ELF-1 (cell line): ENCODE measurements around the gene SLMAP.
A peak's percentile ranks its signal among the peaks of the same experiment; 100 is the strongest.
"Not testable (repeated sequence)": the region's sequence is repeated elsewhere in the genome, so short reads cannot be mapped to it uniquely, and the experiment has no call there.

Experiments
- DNase-seq: peaks from one replicate; pipeline ENCODE4 v3.0.0-alpha.2; 2016; ENCODE audit warnings: low read depth, low spot score

SLMAP gene

DNA sequence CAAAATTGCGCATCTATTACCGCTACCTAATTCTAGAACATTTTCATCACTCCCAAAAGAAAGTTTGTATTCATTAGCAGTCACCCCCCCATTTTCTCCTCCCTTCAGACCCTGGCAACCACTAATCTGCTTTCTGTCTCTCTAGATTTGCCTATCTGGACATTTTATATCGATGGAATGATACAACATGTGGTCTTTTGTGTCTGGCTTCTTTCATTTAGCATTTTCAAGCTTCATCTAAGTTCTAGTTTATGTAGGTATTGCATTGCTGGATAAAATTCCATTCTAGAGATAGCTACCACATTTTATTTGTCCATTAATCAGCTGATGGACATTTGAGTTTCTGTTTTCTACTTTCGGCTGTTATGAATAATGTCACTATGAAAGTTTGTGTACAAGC lies 38.4 kb downstream of the SLMAP start:
- no peak for DNase-seq

DNA sequence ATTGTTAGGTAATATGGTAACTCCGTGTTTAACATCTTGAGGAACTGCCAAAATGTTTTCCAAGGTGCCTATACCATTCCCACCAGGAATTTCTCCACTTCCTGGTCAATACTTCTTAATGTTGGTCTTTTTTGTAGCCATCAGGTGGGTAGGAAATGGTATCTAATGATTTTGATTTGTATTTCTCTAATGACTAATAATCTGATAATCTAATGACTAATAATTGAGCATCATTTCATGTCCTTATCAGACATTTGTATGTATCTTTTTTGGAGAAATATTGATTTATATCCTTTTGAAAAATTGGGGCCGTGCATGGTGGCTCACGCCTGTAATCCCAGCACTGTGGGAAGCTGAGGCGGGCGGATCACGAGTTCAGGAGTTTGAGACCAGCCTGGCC lies 38.8 kb downstream of the SLMAP start:
- no peak for DNase-seq

DNA sequence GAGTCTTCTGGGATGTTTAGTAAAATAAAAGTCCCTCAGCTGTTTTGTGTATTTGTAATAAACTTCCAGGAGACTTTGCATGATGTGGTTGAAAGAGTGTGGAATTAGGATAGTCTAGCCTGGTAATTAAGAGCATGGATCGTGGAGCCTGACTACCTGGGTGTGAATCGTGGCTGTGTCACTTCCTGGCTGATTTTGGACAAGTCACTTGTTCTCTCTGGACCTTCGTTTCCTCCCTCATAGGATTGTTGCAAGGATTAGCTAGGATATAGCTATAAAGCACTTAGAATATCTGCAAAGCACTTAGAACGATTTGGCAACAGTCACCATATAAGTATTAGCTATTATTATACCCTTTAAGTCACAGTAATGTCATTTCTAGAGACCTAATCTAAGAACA lies 40.2 kb downstream of the SLMAP start:
- DNase-seq, result no peak

DNA sequence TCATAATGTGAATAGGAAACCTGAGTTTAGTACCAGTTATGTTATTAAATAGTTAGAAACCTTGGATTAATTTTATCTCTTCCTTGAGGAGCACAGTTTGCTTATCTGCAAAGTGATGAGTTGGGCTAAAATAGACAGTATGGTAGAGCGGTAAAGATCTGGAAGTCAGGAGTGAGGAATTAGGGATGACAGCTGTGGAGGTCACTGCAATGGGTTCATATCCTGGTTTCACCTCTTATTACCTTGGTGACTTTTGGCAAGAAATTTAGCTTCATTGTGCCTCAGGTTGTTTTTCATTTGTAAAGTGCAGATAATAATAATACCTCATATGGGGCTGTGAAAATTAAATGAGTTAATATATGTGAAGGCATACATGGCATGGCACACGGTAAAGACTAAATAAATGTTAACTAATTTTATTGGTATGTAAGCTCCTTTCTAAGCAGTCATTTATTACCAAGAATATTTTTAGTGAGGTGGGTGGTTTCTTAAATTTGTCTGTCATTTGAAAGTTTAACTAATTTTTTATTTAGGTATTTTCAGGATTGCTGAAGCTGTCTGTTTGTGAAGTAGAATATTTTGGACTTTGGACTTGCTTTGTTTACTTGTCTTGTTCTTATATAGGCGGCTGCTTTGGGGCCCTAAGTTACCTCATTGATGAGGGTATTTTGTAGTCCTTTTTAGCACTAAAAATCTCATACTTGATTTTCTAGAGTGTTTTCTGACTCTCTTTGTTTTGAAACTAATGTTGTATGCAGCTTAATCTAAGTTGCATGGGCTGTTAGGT lies 41.8 kb downstream of the SLMAP start:
- no peak for DNase-seq

DNA sequence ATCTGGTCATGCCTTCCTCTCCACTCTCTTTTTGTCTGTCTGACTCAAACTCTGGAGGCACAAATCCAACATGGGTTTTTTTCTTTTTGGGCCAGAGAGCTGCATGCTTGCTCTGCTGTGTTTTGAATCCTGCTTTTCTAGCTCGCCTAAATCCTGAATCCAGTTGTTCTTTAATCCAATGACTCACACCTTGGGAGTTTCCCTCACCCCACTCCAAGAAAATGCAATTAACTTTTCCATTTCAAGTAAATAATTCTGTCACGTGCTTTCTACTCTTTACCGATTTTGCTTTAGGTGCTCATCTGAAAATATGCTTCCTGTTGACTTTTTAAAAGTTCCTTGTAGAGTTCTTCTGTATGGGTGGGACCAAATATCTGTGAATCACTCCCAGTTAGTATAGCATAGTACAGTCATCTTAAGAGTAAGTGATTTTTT lies 47.6 kb downstream of the SLMAP start:
- DNase-seq, result peak; percentile 38

DNA sequence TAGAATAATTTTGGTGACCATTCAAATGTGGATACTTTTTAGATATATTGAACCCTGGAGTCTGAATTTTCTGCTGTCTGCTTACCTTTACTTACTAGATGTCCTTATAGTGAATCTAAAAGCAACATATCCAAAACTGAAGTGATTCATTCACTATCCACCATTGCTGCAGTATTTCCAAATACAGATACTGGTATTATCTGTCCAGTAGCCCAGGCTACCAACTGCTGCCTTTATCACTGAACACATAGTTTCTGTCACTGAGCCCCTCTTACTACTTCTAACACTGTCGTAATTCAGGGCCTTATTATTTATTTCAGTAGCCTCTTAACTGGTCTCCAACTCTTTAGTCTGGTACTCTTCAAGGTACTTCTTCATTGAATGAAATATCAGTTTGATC lies 49.2 kb downstream of the SLMAP start:
- DNase-seq, result no peak

DNA sequence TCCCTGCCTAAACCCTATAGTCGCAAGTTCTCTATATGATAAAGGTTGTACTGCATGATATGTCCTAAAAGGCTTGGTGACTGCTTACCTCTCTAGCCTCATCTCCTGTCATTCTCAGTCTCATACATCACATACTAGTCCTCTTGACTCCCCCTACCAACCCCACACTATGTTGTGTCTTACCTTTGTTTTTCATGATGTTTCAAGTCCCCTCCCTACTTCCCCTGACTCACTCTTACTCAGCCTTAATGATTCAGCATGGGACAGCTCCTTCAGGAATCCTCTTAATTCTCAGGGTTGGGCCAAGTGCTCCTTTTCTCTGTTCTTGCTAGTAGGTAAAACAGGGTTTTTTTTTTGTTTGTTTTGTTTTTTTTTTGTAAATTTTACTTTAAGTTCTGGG lies 49.6 kb downstream of the SLMAP start:
- DNase-seq, result peak; percentile 32

DNA sequence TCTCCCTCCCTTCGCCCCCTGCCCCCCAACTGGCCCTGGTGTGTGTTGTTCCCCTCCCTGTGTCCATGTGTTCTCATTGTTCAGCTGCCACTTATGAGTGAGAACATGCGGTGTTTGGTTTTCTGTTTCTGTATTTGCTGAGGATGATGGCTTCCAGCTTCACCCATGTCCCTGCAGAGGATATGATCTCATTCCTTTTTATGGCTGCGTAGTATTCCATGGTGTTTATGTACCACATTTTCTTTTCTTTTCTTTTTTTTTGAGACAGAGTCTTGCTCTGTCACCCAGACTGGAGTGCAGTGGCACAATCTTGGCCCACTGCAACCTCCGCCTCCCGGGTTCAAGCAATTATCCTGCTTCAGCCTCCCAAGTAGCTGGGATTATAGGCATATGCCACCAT lies 50.1 kb downstream of the SLMAP start:
- not testable (repeated sequence) for DNase-seq

DNA sequence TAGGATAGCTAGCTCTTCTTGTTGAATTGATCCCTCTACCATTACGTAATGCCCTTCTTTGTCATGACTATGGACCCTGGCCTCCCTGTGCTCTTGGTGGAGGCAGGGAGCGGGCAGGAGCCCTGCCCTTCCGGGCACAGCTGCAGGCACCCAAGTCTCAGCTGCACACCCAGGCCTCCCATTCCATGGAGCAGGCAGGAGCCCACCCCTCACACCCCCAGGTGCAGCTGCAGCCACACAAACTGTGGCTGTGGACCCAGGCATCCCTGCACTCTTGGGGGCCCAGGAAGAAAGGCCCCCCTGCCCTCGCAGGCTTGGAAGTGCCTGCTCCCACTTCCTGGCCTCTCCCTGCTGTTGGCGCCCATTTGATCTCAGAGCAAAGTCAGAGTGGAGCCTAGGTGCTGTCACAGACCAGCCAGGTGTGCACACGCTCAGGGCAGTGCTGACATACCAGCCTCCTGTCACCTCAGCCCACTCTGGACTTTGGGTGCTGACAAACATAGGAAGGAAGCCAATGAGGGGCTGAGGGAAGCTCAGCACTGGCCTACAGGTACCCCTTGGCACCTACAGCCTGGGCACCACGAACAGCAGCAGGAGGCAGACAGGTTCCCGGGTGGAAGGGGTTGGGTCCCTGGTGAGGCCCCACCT lies 53.0 kb downstream of the SLMAP start:
- no peak for DNase-seq

DNA sequence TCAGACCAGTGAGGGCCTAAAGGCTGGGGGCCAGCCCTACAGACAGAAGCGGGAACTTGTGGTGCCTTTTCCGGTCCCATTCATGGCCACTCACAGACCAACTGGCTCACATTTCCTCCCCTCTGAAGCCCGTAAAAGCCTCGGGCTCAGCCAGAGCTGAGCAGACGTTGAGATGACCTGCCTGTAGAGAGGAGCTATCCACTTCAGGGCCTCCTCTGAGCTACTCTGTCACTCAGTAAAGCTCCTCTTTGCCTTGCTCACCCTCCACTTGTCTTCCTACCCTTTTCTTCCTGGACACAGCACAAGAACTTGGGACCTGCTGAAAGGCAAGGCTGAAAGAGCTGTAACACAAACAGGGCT lies 53.5 kb downstream of the SLMAP start:
- no peak for DNase-seq

DNA sequence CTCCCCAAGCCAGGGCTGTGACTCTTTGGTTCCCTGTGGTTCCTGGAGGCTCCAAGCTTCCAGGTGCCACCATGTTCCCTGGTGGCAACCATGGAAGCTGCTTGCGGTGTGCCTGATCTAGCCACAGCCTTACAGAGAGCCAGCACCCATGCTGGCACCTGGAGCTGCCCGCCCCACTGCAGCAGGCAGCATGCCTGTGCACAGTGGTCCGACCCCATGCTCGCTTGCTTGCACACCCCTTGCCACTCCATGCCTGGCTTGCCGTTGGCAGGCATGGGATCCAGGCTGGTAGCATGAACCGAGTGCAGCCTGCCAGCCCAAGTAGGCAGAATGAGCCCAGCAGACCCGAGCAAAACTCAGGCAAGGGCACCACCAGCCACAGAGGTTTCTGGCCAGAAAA lies 53.9 kb downstream of the SLMAP start:
- DNase-seq, result no peak

DNA sequence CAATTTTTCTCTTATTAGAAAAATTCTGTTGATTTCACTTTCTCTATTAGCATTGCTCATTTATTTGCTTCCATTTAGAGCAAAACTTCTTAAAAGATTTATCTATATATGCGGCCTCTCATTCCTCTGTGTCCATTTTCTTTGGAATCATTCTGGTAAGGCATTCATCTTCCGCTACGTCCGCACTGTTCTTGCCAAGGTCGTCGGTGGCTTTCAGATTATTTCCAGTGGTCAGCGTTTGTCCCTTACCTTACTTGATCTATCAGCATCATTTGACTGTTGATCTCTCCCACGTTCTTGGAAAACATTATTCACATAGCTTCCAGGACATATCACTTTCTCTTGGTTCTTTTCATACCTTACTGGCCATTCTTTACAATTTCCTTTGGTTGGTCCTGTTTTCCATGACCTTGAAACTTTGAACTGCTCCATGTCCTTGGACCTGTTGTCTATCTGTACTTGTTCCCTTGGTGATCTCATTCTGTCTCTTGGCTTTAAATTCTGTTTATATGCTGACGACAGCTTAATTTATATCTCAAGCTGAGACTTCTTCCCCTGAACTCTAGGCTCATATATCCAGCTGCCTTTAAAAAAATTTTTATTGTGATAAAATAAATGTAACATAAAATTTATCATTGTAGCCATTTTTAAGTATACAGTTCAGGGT lies 54.5 kb downstream of the SLMAP start:
- DNase-seq, result no peak

DNA sequence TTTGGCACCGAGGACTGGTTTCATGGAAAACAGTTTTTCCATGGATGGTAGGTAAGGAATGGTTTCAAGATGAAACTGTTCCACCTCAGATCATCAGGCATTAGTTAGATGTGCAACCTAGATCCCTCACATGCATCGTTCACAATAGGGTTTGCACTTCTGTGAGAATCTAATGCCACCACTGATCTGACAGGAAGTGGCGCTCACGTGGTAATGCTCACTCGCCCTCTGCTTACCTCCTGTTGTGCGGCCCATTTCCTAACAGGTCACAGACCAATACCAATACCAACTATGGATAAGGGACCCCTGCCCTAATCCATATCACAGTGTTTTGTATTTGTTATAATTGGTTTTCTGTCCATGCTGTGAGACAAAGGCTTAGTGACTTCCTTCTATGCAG lies 58.9 kb downstream of the SLMAP start:
- DNase-seq, result no peak

DNA sequence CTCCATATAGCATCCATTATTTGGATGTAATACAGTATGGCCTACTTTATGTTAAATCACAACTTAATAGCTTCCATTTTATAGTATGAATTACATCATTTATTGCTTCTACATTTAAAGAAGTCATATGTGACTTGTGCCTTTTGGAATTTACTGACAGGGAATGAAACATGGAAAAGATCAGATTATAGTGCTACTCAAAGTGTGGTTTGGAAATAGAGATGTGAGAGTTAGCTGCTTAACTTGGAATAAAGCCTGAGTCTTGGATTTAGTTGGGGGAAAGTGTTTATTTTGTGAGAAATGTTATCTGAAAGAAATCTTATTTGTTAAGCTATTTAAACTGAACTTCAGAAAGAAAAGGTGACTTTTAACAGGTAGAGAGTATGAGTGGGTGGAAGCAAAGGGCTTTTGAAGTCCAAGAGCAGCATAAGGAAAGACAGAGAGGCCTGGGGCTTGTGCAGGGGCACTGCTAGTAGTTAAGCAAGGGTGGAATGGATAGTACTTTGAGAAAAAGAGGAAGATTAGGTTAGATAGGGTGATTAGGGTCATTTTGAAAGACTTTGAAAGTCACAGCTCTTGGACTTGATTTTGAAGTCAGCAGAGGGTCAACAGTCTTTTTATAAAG lies 60.5 kb downstream of the SLMAP start:
- DNase-seq, result no peak

DNA sequence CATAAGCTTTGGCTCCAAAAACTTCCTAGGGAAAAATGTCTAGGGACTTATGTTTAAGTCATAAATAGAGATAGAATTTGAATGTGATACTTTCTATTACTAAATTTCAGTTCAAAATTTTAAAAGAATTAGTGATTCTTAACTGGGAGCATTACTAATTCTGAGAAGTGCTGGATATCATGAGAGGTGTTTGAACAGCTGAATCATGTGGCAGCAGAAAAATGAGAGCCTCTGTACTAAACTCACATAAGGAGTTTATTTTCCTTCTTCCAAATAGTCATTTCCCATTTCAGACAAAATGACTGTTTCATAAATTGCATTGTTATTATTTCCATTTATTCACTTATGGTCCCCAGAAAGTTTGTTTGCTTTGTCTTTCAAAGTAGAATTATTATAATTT lies 62.7 kb downstream of the SLMAP start:
- no peak for DNase-seq

DNA sequence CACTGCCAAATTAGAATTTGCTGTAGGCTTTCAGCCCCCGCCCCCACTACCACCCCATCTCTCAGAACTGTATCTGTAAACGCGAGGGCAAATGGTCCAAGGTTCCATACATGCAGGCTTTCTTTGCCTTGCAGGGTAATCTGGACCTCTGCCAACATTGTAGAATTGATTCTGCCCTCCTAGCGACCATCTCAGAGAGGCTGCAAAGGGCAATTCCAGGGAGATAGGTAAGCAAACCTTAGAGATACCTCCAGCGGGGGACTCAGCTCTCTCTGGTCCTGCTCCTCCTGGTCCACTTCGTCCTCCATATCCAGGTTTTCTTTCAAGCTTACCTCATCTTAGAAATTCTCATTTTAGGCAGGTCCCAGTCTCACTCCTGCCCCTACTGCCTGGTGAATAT lies 64.4 kb downstream of the SLMAP start:
- no peak for DNase-seq

DNA sequence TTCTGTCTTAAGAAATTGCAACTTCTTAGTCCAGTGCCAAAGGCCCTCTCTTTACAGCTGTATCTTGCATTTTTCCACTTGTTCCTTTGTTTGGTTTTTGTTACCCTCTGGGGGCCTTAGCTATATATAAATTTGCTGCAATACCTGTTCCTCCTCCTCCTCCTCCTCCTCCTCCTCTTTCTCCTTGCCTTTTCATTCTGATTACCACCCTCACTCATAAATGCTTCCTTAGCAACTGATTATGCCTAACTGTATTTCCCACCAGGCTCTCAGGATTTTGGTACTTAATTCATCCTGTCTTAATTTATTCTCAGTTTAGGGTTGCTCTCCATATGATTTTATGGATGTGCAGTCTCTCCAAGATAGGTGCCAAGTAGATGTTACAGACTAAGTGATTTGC lies 65.7 kb downstream of the SLMAP start:
- no peak for DNase-seq

DNA sequence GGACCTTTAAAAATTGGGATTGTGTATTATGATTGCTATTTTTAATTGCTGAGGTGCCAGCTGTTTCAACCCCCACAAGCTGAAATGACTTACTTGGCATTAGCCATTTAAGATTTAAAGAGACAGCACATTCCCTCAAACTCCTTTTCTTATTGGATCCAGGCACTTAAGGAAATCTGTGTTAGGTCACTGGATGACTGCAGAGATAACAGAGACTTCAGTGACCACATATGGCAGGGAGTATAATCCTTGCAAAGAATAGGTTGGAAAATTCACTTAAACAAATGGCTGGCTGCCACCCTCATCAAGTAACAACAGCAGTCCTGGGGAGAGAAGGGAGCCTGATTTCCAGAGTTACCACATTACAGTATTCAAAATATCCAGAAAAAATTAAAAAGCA lies 66.6 kb downstream of the SLMAP start:
- DNase-seq, result no peak

DNA sequence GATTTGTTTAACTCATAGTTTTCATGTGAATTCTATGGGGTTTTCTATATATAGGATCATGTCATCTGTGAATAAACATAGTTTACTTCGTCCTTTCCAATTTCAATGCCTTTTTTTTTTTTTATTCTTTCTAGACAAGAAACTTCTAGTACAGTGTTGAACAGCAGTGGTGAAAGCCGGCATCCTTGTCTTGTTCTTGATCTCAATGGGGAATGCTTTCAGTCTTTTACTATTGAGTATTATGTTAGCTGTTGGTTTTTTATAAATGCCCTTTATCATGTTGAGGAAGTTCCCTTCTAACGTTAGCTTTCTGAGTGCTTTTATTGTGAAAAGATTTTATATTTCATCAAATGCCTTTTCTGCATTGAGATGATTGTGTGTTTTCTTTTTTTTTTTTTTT lies 69.0 kb downstream of the SLMAP start:
- DNase-seq, result no peak

DNA sequence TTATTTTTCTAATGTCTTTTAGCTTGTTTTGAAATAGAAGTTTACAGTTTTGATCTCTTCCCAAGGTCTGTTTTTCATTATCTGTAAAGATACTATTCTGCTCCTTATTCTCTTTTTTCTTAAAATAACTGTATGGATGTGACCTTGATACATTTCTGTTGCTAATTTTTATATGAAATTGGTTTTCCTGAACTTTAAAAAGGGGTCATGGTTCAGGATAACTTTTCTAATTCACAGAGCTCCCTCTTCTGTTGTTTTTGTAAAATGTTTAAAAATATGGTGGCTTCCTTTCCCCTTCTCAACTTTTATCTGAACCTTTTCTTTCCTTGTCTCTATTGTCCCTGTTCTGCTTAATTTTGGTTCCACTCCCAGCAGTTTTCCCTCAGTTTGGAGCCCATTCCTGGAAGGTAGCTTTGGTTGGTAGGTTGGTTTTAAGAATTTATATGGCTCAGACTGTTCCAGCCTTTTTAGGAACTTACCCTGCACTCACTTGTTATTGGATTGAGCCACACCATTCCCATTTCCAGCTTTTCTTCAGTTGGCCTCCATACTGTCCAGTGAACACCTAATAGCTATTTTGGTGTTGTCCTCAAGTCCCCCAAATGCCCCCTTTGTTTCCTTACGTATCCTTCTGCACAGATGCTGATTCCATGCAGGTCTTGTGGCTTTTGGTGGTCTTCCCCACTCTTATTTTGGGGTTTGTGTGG lies 70.3 kb downstream of the SLMAP start:
- no peak for DNase-seq

DNA sequence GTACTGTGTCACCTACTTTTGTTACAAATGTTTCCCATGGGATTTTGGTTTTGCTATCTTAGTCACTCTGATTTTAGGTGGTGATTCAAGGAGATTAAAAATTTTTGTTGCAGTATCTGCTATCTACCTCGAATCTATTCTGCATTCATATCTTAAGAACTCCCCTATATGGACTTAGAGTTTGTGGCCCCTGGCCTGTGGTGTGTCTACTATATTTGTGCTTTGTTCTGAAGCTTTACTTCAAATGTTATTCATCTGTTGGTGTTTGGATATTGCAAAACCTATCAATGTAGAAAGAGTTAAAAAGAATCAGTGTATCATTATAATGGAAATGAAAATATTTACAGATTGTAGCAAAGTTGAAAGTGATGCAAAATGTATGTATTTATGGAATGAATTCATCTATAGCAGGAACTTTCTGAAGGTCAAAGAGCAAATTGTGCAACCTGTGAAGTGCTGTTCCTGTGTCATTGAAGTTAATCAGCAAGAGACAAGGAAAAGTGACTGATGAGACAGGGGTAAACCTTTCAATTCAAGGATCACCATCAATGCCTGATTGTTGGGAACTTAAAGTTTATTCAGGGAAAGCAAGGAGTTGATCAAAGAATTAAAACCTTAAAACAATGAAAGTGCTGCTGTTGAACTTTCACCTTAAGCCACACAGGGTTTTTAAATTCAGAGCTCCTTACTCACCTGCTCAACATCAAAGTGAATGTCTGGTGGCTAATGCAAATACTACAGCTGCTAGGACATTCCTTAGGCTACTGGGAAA lies 71.0 kb downstream of the SLMAP start:
- no peak for DNase-seq
